K562 (cell line): ENCODE measurements around the gene RAB3D.

Source experiments
- ATF7 ChIP-seq: fragments of 450-650 bp; IDR thresholded peaks from 2 replicates; pipeline ENCODE4 v1.7.1; 2014; ENCODE audit warnings: mild to moderate bottlenecking, moderate library complexity
- CTCF ChIP-seq, 3 experiments: IDR thresholded peaks in 2 of 3; conservative IDR thresholded peaks in 1 of 3; 2 replicates each; pipeline ENCODE4 v1.5.1; 2011 to 2012; ENCODE audit warnings: low read length in 3 of 3, mild to moderate bottlenecking in 3 of 3, control low read depth in 2 of 3, improper control_type of control experiment in 1 of 3, inconsistent platforms in 1 of 3, low read depth in 1 of 3, mixed read lengths in 1 of 3, moderate library complexity in 1 of 3; ENCODE audit not compliant: insufficient read depth in 2 of 3
- EZH2 ChIP-seq: IDR thresholded peaks from 2 replicates; pipeline ENCODE4 v1.6.1; 2012; ENCODE audit warnings: low read depth, mild to moderate bottlenecking, inconsistent platforms, low read length, borderline replicate concordance
- NCOA1 ChIP-seq: fragments of 450-650 bp; IDR thresholded peaks from 2 replicates; pipeline ENCODE4 v1.6.1; 2016; ENCODE audit warnings: low read depth
- UBTF ChIP-seq, 2 experiments: IDR thresholded peaks; 2 replicates each; pipeline ENCODE4 v1.6.1; 2012; ENCODE audit warnings: improper control_type of control experiment in 2 of 2, low read depth in 2 of 2, low read length in 2 of 2, borderline replicate concordance in 1 of 2

- TF ChIP-seq ATF7 (no peak), CTCF (IDR thresholded peaks at IDR 0.05 in 2 of 3, conservative IDR thresholded peaks at IDR 0.05 in 1 of 3; ENCODE audit: insufficient read depth in 2 of 3, low read depth in 1 of 3, low read length in 3 of 3) (no peak), NCOA1 (no peak), EZH2 (no peak), UBTF (IDR thresholded peaks at IDR 0.05; ENCODE audit: borderline replicate concordance in 1 of 2, low read depth in 2 of 2, low read length in 2 of 2) (no peak)
Observed at GRCh38 chr19:11296264-11296663, 43.2 kb downstream of the RAB3D start.
